NCI-H1048 (cell line): ENCODE data around the gene DOCK4.

Experiments
- DNase-seq: peaks from one replicate; lab custom pipeline; 2025; lab: John Stamatoyannopoulos, UW

Gene DOCK4

GRCh38 chr7:112074464-112074863 is 131.7 kb downstream of the DOCK4 start:
- DNase-seq = no peak

- DNase-seq = no peak
Measured at GRCh38 chr7:112073530-112073929, 132.7 kb downstream of the DOCK4 start.

DNA sequence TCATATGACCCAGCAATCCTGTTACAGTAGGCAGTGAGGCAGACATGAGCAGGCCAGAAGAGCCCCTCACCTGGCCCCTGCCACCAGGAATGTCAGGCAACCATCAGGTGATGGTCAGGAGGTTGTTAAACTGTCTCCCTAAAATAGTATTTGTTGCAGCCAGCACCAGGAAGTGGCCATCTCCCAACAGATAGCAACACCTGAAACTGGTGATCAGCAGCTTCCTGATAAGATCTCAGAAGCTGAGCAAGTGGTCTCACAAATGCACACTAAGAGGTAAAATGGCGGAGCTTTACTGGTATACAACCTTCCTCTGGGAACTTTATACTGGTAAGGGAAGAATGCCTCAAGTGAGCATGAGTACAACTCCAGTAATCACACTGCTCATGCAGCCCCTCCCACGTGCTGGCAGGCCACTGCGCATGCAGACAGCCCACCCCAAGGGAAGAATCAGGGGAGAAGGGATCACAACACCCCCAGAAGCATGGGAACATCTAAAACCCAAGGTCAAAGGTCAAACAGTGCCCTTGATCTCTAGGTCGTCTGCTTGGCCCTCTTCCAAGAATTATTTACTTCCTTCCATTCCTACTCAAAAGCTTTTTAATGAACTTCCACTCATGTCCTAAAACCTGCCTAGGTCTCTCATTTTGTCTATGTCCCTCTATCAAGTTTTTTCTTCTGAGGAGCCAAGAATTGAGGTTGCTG is 133.5 kb downstream of the DOCK4 start:
- DNase-seq = no peak

- DNase-seq = no peak
Measured at GRCh38 chr7:112071856-112072255, 134.3 kb downstream of the DOCK4 start.

DNA sequence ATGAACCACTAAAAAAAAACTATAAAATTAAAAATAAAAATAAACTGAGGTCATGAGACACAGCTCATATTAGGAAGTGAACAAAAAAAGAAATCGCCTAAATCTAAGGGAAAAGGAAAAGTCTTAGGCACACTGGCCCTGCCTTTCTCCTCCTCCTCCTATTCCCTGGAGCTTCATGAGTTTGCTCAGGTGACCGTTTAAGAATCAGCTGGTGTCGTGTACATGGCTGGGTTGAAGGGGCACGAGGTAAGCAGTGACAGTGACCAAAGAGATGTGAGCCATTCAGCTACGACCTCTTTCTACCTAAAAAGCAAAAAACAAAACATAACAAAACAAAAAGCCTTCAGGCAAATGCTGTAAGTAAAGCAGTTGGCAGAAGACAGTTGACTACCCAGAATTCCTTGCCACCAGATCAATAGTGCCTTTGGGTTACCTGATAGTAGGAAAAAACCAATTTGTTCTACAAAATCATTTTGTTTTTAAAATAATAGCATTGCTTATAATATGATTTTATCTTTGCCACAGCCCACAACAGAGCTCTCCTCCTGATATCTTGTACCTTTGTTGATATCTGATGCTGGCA is 135.4 kb downstream of the DOCK4 start:
- no peak for DNase-seq

- DNase-seq = no peak
Measured at GRCh38 chr7:112069879-112070321, 136.3 kb downstream of the DOCK4 start.

GRCh38 chr7:112068967-112069366 is 137.2 kb downstream of the DOCK4 start:
- DNase-seq = no peak

DNA sequence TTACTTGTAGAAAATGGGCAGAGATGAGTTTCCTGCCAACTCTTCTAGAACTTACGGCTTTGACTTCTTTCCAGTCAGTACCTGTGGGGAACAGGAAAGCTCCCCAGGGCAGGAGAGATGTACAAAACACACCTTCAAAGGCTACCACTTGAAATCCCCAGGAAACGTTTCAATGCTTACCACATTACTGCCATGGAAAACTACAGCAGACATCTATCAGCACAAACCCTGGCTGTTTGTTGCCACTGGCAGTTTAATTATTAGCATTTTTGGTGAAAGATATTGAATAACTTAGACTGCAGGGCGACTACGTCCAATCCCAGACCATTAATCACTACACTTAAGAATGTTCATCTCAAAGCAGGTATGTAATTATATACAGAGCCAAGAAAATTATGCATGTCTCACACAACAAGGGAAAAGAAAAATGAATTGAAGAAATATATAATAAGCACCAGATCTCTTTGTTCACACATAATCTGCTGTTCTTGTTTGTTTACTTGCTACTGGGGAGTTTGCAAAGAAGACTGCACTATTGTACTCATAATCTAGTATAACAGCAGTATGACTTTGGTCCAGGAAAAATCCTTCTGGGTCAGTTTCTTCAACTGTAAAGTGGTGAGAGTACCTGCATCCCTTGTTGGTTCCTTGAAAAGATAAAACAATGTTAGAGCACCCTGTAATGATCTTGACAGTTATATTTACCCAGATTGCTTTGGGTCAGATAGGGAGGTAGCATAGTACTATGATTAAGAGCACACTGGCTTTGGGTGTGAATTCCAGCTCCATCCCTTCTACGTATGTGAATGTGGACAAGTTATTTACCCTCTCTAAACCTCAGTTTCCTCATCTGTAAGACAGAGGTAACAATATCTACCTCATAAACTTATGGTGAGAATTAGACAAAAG is 138.3 kb downstream of the DOCK4 start:
- DNase-seq = no peak

GRCh38 chr7:112067200-112067599 is 139.0 kb downstream of the DOCK4 start:
- DNase-seq = no peak

GRCh38 chr7:112065758-112066157 is 140.4 kb downstream of the DOCK4 start:
- no peak for DNase-seq

- no peak for DNase-seq
Measured at GRCh38 chr7:112064627-112065385, 141.4 kb downstream of the DOCK4 start.

- no peak for DNase-seq
Measured at GRCh38 chr7:112063974-112064373, 142.2 kb downstream of the DOCK4 start.

DNA sequence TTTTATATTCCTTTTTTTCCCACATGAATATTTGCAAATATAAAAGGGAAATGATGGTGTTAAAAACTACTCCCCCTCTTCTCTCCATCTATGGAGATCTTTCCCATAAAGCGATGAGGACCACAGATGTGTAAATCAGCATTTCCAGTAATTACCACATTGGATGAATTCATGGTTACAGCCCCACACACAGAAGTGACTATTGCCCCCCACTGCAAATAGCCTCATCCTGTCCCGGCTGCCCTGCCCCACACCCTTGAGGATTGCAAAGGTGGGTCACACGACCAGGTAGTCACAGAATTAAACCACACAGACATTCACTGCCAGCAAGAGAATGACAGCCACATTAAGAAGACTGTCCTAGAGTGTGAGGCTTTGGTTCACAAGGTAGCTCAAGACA is 145.1 kb downstream of the DOCK4 start:
- no peak for DNase-seq

DNA sequence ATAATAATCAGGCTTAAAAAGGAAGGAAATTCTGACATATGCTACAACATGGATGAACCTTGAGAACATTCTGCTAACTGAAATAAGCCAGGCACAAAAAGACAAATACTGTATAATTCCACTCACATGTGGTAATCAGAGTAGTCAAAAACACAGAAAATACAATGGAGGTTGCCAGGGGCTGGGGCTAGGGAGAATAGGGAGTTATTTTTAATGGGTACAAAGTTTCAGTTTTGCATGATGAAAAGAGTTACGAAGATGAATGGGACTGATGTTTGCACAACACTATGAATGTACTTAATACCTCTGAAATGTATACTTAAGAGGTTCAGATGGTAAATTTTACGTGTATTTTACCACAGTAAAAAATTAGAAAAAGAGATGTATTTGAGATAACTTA is 145.6 kb downstream of the DOCK4 start:
- DNase-seq = no peak

GRCh38 chr7:112059675-112060074 is 146.5 kb downstream of the DOCK4 start:
- DNase-seq = no peak

- no peak for DNase-seq
Measured at GRCh38 chr7:112058686-112059085, 147.5 kb downstream of the DOCK4 start.

- no peak for DNase-seq
Measured at GRCh38 chr7:112056409-112056808, 149.8 kb downstream of the DOCK4 start.

DNA sequence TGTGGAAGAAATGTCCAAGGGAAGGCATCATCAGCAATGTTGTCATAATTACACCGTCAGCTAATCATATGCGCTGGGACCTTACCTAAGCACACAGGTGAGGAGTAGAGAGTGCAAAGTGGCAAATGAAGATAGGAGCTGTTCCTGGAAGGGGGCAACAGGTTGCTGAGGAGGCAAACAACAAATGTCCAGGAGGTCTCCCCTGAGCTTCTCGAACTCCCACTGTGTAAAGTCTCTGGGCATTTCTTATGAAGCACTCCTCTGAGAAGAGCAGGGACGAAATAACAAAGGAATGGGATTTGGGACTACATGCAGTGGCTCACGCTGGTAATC is 152.5 kb downstream of the DOCK4 start:
- no peak for DNase-seq

GRCh38 chr7:112052993-112053736 is 153.0 kb downstream of the DOCK4 start:
- no peak for DNase-seq

DNA sequence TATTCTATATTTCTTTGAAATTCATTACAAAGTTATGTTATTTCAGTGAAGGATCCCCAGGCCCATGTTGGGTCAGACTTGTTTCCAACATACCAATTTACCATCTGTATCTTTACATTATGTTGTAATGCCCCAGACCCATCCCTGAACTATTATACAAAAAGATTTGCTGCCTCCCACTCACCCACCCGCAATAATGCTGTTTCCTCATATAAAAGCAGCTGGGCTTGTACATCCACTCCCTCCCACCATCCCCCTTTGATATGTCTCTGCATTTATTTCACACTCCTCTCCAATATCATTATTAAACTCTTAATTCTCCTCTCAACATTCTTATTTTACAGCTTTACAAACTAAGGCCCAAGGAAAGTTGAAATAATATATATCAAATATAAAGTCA is 153.7 kb downstream of the DOCK4 start:
- no peak for DNase-seq

GRCh38 chr7:112050250-112050881 is 155.8 kb downstream of the DOCK4 start:
- DNase-seq = no peak
